Measurements from ENCODE around the gene CCDC51.

The CCDC51 gene

DNA sequence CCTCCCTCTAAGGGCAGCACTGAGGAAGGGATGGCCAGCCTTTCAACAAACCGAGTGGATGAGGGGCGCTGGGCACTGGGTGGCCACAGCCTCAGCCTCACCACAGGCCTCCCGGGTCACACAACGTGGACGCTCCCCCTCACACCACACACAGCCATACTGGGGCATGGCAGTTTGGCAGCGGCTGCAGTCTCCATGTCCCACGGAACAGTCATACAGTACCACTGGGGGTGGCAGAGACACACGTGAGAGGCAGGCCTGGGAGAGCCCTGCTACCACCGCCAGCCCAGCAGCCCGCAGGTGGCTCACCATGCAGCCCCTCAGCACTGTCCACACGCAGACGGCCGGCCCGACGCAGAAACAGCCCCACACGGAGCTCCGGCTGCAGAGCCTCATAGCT, 21.8 kb downstream of the CCDC51 start:
- DNase-seq = no peak

DNA sequence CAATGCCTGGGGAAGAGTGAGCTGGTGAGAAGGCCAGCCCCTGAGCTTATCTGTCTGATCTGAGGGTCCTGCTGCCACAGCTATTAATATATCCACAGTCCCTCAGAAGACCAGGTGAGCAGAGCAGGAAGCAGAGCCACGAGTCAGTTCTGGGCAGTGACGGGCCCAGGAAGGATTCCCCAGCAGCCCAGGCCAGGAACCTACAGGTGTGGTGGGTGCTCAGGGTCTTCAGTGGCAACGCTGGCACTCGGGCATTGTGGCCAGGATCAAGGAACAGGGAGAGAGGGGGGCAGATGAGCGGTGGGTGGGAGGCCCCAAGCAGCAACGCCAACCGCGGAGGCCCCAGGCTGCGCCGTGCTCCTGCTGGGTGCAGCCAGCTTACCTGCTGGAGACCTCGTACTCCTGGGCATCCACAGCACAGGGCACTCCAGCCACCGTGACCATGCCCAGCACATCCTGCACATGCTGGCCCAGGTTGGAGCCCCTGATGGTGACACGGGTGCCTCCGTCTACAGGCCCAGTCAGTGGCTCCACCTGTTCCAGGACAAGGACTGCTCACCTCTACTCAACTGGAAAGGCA, 22.3 kb downstream of the CCDC51 start:
- DNase-seq = no peak

DNA sequence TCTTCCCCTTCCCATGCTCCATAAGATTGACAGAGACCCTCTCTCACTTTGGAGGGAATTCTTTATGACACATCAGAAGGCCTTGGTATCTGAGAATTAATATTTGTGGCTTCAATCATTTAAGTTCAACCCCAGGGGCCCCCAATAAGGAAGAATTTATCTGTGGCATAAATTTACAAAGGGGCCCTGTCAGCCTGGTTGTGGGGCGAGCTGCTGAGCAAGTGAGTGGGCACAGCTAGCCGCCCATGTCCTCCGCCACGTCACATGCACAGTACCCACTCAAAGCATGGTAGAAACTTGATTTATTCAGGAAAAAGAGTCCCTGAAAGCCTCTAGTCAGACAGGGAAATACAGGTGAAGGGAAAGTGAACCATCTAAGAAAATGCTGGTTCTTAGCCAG, 23.4 kb downstream of the CCDC51 start:
- no peak for DNase-seq

DNA sequence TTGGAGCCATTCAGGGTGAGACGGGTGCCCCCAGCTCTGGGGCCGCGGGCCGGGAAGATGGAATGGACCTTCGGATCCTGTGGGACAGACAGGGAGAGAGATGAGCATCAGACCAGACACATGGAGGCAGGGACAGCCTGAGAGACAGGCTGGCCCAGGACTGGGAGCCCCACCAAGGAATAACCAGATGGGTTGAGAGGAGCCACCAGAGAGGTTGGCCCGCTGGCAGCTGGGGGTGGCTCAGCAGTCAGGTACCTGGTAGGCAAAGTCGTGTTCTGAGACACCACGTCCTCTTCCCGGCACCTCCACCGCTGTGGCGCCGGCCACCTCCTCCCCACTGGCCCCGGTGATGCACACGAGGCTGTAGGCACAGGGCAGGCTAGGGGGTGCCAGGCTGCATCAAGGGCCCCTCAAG, 23.8 kb downstream of the CCDC51 start:
- no peak for DNase-seq

DNA sequence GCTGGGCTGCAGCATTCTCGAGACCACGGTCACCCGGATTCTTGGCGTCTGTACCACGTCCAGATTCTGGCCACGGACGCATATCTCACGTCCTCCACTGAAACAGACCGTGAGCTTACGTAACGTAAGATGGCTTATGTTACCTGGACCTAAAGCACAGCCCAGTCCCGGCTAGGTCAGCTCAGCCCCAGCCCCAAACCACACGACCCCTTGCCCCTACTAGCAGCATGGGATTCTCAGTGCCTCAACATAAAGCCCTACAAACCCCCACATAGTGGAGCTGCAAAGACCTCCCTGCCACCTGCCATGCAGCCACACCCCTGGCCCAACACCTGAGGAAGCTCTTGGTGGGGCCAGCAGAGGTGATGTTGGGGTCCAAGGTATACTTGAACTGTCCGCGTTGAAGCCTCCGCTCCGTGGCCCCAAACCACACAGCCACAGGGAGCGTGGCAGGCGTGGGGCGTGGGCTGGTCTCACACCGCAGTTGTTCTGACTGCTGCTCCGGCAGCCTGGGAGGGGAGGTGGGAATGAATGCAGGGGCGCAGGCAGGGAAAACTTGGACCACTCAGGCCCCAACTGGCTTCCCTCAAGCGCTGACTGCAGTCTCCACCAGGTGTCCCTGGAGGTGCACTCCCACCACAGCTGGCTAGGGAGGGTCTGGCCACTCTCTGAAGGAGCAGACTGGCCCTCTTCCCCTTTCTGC, 24.5 kb downstream of the CCDC51 start:
- DNase-seq = no peak

DNA sequence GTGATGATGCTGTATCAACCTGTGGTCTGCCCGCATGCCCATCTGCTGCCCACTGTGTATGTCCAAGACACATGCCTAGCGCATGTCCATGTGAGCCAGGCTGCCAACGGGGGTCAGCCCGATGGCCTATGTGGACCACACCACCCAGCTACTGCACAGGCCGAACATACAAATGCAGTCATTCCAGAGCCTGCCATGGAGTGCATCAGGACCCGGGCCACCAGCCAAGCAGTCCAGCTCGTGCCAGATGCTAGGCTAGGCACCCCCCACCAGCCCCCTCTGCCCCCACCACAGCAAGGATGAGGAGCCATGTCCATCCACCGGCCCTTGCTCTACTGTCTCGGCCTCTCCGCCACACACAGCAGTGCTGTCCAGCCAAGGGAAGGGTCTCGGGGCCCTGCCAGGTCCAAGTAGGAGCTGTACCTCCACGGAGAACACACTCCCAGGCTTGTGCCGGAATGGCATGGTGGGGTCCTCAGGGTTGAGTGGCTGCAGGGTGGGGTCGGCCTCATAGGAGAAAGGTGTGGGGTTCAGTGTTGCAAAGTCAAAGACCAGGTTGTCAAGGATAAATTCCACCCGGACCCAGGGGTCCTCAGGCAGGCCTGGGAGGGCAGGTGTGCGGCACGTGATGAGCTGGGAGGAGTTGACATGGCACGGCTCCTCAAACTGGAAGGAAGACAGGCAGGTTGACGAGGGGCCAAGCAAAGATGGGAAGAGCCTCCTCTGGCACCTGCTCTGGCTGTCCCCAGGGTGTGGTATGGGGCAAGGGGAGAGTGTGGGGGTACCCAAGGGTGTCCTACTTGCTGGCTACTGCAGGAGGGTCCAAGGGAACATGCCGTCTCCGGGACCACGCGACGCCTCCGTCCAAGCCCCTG, 25.3 kb downstream of the CCDC51 start:
- no peak for DNase-seq

DNA sequence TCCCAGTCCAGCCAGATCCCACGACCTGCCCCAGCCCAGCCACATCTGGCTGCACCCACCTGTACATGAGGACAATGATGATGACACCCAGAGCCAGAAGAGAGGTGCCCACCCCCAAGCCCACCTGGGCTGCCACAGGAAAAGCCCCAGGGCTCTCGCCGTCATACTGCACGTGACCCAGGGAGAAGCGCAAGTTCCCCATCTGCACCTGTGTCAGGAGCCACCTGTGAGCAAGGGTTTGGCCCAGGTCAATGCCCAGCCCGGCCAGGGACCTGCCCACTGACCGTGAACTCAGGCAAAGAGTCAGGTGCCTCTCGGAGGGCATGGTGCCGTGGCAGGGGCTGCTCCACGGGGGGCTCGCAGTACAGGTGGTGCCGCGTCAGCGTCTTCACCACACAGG, 26.3 kb downstream of the CCDC51 start:
- DNase-seq = no peak

DNA sequence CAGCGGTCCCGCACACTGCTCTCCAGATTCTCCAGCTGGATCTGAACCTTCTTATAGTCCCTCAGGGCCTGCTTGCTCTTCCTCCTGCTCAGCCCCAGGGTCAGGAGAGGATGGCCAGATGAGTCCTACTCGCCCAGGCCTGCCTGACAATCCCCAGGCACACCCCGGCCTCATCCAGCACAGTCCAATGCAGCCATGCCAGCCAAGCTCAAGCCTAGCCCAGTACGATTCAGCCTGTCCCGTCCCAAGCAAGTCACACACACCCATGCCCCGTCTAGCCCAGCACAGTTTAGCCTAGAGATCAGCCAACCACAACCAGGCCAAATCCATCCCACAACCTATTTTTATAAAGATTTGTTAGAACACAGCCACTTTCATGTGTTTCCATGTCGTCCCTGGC, 26.8 kb downstream of the CCDC51 start:
- no peak for DNase-seq

DNA sequence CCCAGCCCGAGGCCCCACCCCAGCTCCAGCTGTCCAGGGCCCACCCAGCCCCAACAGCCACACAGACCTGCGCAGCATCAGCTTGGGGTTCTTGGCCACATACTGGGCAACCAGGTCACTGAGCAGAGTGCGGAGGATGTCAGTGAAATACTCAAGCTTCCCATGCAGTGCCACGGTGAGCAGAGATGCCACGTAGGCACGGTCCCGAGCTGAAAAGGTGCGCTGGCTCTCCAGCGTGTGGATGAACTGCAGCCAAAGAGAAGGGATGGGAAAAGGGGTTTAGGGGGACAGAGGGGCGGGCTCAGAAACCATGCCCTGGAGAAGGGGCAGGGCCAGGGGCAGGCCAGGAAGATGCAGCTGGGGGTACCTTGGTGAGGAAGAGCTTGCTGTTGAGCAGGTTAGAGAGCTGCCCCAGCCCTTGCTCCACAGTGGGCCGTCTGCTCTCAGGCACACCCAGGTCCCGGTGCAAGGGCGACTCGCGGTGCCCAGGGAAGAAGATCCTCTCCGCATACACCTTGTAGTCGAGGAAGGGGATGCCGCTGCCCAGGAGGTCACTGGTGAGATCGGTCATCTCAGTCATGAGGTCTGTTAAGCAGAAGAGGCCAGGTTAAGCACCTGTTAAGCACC, 27.4 kb downstream of the CCDC51 start:
- no peak for DNase-seq

DNA sequence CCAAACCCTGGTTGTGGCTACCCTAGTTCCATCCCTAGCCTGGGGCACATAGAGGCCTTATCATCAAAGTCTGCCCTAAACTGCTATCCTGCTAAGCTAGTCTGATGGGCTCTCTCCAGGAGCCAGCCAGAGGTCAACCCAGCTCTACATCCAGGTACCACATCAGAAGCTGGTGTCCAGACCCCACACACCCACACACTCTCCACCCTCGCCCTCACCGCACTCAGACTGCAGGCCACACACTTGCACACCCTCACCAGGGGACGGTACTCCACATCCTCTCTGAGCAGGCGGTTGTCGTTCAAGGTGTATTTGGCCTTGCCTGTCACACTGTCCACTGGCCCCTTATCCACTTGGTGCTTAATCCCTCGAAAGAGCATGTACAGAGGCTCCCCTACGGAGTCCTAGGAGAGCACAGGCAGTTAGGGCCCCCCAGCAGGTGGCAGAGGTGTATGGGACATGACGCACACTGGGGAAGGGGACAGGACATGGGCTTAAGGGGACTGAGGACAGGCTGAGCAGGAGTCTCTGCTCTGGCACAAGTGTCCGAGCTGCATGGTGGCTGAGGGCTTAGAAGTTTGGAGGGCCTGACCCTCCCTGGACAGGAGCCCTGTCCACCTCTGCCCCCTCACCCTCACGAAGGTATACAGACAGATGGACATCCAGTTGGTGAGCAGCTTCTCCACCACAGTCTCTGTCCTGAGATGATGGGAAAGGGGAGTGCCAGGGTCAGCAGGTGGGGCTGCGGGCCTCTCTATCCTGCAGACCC, 28.1 kb downstream of the CCDC51 start:
- DNase-seq = no peak

DNA sequence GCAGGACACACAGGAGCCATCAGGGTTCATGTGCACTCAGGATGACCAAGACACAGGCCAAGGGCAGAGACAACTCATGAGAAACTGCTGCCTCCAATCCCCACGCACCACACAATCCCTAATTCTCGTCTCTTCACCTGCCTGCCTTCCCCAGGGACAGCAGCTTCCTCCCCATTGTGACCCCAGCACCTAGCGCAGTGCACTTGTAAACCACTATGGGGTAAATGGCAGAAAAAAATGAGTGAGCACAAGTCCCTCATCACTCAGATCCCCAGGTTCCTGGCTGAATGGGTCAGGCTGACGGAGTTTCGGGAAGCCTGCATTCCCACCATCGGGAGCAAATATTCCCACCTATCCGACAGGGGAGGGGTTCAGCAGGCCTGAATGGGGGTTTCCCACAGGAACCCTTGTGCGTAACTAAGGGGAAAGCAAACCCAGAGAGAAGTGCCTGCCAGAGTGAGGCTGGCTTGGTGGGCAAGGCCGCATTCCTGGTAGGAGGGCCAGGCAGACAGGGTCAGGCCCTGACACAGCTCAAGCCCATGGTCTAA, 28.8 kb downstream of the CCDC51 start:
- no peak for DNase-seq

DNA sequence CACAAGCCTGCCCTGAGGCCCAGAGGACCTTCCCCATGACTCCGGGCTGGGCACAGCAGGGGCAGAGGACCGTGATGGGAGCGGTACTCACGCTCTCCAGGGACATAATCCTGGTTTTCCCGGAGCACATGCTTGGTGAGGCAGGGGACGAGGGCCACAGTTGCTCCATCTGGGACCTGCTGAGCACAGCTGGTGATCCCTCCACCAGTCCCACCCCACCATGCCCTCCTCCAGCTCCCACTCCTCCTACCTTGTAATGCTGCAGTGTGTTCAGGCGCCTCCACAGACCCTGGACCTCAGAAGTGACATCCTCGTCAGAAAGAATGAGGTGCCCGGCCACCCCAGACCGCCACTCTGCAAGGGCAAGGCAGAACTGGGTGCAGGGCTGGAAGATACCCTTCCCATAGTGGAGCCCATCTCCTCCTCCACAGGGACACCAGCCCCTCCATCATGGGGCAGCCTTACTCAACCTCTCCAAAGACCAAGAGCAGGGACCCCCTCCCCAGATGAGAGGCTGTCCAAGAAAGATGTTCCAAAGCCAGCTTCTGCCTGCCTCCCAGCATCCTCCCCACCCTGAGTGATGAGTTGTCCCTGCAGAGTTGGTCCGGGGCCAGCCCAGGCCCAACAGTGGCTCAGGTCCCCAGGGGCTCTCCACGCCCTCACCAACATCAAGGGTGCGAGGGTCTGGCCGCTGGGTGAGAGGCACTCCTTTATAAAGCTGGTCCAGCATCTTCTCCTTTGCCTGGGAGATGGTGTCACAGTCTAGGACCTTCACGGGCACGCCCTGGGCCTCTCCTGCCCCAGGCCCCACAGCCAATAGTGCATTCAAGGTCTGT, 29.5 kb downstream of the CCDC51 start:
- DNase-seq = no peak

DNA sequence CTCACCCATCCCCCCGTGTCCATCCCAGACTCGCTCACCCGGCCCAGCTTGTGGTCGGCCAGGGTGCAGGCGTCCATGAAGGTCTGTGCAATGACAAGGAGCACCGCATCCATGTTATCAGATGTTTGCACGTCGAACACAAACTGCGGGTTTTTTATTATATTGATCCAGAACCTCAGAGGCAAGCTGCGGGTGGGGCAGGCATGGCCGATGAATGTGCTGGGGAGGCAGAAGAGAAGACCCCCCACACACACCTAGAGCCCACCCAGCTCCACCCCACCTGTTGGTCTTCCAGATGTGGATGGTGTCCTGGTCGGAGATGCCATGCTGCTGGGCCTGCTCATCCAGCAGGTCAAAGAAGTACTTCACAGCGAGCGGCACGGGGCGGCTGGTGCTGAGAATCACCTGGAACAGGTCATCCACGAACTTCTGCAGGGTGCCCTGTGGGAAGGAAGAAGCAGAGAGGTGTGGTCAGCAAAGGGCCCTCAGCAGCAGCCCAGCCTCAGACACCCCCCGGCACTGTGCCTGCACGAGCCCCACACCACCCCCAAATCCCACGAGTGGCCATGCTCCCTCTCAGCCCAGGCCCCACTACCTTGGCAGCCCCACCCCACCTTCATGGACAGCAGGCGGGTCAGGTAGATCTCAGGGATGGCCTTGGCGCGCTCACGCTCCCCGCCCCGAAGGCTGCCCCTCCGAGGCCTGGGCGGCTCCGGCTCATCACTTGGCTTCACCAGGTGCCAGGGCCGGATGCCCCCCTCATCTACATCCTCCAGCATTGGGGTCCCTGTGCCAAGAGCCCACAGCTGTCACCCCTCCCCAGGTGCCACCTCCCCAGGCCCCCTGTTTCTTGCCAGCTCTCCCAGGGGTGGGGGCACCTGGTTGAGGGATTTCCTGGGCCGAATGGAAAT, 30.4 kb downstream of the CCDC51 start:
- no peak for DNase-seq

DNA sequence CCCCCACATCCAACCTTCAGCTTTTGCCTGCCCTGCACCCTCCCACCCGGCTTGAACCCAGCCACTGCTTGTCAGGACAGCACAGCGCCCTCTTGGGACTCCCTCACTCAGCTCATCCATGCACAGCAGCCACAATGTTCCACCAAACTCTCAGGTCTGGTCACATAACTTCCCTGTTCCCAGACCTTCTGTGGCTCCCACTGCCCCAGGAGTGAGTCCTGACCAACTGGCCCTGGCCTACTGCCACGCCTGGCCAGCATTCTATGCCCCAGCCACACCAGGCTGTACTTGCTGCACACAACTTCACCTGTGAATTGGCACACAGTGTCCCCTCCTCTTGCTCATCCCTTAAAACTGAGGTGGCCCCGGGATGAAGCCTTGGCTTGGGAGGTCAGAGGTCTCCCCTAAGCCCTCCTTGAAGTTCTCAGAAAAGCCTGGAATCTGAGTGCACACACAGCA, 31.1 kb downstream of the CCDC51 start:
- no peak for DNase-seq

DNA sequence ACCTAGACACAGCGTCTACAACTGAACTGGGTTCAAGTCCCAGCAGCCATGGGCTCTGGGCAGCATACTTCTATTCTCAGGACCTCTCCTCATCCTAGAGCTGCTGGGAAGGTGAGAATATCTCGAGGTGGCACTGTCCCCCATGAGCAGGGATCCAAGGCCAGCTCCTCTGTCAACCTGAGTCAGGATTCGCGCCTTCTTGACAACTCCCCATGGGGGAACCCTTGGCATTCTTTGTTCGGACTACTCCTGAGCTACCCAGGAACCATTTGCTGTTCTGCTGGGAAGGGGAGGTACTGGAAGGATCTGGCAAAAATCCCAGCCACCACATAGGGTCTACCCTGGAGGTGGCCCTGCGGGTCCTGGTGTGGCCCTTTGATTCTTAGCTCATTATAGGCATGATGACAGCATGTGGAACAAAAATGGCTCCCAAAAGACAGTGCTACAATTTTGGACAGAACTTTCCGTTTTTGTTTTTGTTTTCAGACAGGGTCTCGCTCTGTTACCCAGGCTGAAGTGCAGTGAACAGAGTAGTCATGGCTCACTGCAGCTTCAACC, 32.3 kb downstream of the CCDC51 start:
- DNase-seq = no peak

DNA sequence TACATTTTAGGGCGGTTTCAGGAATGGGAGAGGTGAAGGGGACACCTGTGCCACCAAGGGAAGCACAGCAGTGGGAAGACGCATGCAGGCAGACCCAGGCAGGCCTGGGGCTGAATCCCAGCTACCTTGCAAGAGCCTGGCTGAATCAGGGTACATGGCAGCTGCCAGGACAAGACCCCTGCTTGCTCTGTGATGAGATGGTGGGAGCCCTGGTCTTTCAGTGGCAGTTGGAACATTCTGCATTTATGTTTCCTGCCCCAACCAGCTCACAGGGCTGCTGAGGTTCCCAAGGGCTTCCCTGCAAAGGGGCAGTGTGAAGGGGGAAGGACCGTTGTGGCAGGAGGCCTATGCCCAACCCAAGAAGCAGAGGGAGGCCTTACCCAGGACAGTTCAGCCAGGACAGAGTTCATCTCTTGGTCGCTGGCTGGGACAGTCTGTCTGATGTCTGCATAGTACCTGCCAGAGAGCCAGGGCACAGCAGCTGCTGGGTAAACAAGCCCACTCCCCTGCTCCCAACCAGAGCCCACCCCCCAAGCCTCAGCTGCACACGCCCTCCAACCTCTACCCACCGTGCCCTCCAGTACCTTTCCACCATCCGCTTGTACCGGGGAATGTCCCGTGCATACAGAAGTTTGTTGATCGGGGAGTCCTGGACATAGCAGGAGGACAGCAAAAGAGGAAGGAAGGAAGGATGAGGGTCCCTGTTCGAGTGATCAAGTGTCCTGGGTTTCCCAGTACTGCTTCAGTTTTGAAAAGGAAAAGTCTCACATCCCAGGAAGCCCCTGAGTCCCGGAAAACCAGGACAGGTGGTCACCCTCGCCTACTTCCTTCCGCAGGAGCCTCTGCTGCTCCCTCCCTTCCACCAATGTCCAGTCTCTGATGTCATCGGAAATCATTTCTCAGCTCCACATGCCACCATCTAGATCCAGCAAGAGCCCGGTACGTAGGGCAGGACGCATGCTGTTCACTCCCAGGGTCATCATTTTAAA, 33.2 kb downstream of the CCDC51 start:
- no peak for DNase-seq

DNA sequence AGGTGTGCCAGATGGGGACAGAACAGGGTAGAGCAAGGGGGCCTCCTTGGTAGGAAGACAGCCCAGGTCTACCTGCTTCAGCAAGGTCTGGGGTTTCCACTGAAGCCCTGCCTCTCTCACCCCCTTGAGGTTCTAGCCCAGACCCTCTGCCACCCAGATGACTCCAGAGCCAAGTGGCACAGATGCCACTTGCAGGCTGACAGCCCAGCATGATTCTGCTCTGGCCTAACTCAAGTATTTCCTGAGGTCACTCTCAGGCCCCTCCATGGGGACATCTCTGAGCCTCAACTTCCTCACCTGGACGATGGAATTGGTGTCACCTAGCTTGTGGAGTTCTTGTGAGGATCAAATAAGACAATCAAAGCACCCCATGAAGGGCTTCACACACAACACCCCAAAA, 33.9 kb downstream of the CCDC51 start:
- no peak for DNase-seq

DNA sequence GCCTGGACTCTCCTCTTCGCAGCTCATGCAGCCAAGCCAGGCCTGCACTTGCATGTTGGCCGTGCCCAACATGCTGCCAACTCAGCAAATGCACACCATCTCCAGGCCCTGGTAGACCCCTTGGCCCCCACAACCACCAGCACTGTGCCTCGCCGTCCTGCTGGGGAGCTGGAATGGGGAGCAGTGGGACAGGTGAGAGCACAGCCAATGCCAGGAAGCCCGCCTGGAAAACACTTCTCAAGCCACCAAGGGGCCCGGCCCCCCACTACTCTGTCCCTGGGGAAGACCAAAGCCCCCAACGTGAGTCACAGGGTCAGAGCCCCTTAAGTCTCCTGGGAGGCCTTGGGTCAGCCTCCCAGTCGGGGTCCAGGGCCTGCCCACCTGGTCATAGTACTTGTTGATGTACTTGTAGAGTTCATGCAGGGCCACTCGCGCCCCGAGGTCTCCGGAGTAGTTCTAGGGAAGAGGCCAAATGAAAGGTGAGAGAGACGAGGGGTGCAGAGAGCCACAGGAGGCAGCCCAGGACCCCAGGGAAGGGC, 34.5 kb downstream of the CCDC51 start:
- no peak for DNase-seq

Measured in CD4-positive, alpha-beta T cell treated with Interleukin-17A for 4 hours (primary cell).